CD4-positive, CD25-positive, alpha-beta regulatory T cell (primary cell): Measurements from ENCODE around the gene ATP6V0B. TPM values are rescaled to one million over a fixed set of nuclear protein-coding genes. Genes with fewer than 3 reads are reported as not detected.

Source experiments
- ATAC-seq, 2 donors: fragments of 150-1000 bp; cut with Tn5 transposase; one replicate each; pipeline ENCODE4 v1.10.0; 2021; ENCODE audit warnings: low read depth in 2 of 2, moderate number of reproducible peaks in 2 of 2, moderate library complexity in 1 of 2
- DNase-seq, 3 donors: peaks; one replicate each; pipeline versions ENCODE4 v3.0.0 to v3.0.0-alpha.2; 2012 to 2022; ENCODE audit warnings: mixed read lengths in 1 of 3
- H3K27ac ChIP-seq: one replicate; pipeline ENCODE4 v1.7.0; 2013; ENCODE audit warnings: mild to moderate bottlenecking, low read length; ENCODE audit not compliant: insufficient read depth, poor library complexity, severe bottlenecking
- H3K27me3 ChIP-seq: one replicate; pipeline ENCODE4 v1.7.0; 2013; ENCODE audit warnings: low read length; ENCODE audit not compliant: control insufficient read depth, insufficient read depth
- H3K36me3 ChIP-seq: one replicate; pipeline ENCODE4 v1.7.0; 2013; ENCODE audit warnings: mild to moderate bottlenecking, low read length, moderate library complexity; ENCODE audit not compliant: control insufficient read depth, insufficient read depth
- H3K4me1 ChIP-seq: 2 replicates; pipeline ENCODE4 v1.7.0; 2013; ENCODE audit warnings: mild to moderate bottlenecking, low read length; ENCODE audit not compliant: insufficient read depth, control insufficient read depth, poor library complexity, severe bottlenecking
- H3K4me3 ChIP-seq: one replicate; pipeline ENCODE4 v1.7.0; 2013; ENCODE audit warnings: low read depth, mild to moderate bottlenecking, low read length, moderate library complexity
- H3K9me3 ChIP-seq, 2 experiments: 1 replicate in 1 of 2; 2 replicates in 1 of 2; pipeline ENCODE4 v1.7.0; 2013; ENCODE audit warnings: low read length in 2 of 2, mild to moderate bottlenecking in 1 of 2, moderate library complexity in 1 of 2; ENCODE audit not compliant: control insufficient read depth in 2 of 2
- H3K27ac Mint-ChIP-seq, 3 donors: one replicate each; pipeline ENCODE4 v1.8.0; 2020 to 2022; ENCODE audit warnings: mild to moderate bottlenecking in 3 of 3, mixed read lengths in 3 of 3, moderate library complexity in 2 of 3
- H3K27me3 Mint-ChIP-seq: one replicate; pipeline ENCODE4 v1.8.0; 2022; ENCODE audit warnings: mild to moderate bottlenecking, mixed read lengths
- H3K36me3 Mint-ChIP-seq: one replicate; pipeline ENCODE4 v1.8.0; 2020; ENCODE audit warnings: mixed read lengths
- H3K4me1 Mint-ChIP-seq, 4 donors: one replicate each; pipeline ENCODE4 v1.8.0; 2020 to 2022; ENCODE audit warnings: mixed read lengths in 4 of 4, mild to moderate bottlenecking in 1 of 4
- H3K4me3 Mint-ChIP-seq, 4 donors: one replicate each; pipeline ENCODE4 v1.8.0; 2020 to 2022; ENCODE audit warnings: mild to moderate bottlenecking in 4 of 4, mixed read lengths in 4 of 4, moderate library complexity in 3 of 4
- H3K9me3 Mint-ChIP-seq, 7 donors: one replicate each; pipeline ENCODE4 v1.8.0; 2020 to 2022; ENCODE audit warnings: mixed read lengths in 7 of 7, mild to moderate bottlenecking in 3 of 7, moderate library complexity in 2 of 7
- polyA plus RNA-seq, 4 donors: library from polyadenylated mRNA; unstranded; fragments of 300-500 nt; fragmentation: Illumina TruSeq; gene quantifications; one replicate each; pipeline ENCODE4 v1.2.3, GENCODE V29; 2021
- total RNA-seq: library from RNA; stranded (reverse); gene quantifications from one replicate; pipeline ENCODE4 v1.2.3, GENCODE V29; 2022

ATP6V0B gene
- total and polyA plus RNA-seq, 5 donors from 2014 or later = 69.4 to 274 (median 231) TPM

DNA sequence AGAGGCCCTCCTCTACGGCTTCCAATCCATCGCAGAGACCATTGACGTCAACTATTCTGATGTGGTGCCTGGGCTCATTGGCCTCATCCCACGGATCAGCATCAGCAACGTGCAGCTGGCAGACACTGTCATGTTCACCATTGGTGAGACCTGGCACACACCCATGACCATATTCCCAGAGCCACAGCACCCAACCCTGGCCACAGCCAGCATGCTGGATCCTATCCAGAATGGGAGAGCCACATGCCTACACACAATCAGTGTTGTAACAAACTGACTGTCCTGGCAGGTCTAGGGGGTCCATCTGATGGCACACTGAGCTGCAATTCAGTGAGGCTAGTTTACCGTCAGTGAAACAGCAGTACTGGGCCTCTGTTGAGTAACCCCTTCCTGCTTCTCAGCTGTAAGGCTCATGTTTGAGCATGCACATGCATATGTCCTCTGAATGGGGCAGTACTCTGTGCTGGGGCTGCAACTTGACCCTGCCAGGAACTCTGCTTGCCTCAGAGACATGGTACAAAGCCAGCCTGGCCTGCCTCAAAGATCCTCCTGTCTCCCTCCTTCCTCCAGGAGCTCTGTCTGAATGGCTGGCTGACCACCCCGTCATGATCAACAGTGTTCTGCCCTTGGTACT is 17.2 kb upstream of the ATP6V0B start:
- peak overlapping the region in 1 of 4 donors; percentile 27 for H3K4me3 Mint-ChIP-seq
- no peaks in the 10 kb centered on the region for H3K27me3 ChIP-seq
- H3K27ac ChIP-seq = no peak overlapping the region
- peak overlapping the region in 1 of 3 donors; percentile 42 for H3K27ac Mint-ChIP-seq
- no peaks in the 10 kb centered on the region for H3K9me3 Mint-ChIP-seq
- no peaks in the 10 kb centered on the region for H3K4me1 ChIP-seq
- peaks cover 31% of the 10 kb centered on the region for H3K36me3 Mint-ChIP-seq
- no peaks in the 10 kb centered on the region for H3K9me3 ChIP-seq
- no peak for ATAC-seq
- DNase-seq = no peak
- H3K4me3 ChIP-seq = no peak overlapping the region
- peaks cover 27% of the 10 kb centered on the region for H3K36me3 ChIP-seq
- no peaks in the 10 kb centered on the region for H3K27me3 Mint-ChIP-seq
- H3K4me1 Mint-ChIP-seq = peaks cover 0 to 8% (median 2%) of the 10 kb centered on the region in 4 donors

DNA sequence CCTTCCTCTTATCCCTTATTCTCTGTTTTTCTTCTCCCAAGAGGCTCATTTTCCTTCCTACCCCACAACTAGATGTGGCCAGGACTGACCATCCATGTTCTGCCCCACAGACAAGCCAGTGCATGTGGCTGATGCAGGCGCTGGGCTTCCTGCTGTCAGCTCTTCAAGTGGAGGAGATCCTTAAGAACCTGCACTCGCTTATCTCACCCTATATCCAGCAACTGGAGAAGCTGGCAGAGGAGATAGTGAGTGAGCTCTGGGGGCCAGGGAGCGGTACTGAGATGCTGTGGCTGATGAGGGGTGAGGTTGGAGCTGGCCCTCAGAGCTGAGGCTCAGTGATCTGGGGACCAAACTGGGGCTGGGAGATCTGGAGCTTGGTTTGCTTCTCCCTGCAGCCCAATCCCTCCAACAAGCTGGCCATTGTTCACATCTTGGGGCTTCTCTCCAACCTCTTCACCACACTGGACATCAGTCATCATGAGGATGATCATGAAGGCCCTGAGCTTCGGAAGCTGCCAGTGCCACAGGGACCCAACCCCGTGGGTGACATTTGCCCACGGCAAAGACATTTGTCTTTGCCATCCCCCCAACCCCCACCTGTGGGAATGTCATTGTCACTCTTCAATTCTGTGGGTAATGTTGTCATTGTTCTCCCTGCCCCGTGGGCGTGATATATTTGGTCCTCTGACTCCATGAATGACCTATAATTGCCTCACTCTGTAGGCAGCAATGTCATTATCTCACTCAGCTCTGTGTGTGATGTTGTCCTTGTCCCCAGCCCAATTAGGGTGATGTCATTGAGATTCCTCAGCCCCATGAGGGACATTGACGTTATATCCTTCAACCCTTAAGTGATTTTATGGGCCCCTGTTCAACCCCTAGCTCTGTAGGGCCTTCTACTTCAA is 16.2 kb upstream of the ATP6V0B start:
- Histone ChIP-seq H3K36me3 (peaks cover 32% of the 10 kb centered on the region), H3K9me3 (no peaks in the 10 kb centered on the region), H3K4me3 (no peak overlapping the region), H3K27me3 (no peaks in the 10 kb centered on the region), H3K4me1 (no peaks in the 10 kb centered on the region), H3K27ac (no peak overlapping the region)
- ATAC-seq (no peak), DNase-seq (no peak)
- H3K36me3 Mint-ChIP-seq = peaks cover 32% of the 10 kb centered on the region
- H3K9me3 Mint-ChIP-seq = no peaks in the 10 kb centered on the region
- no peaks in the 10 kb centered on the region for H3K27me3 Mint-ChIP-seq
- H3K27ac Mint-ChIP-seq = no peak overlapping the region
- peak overlapping the region in 1 of 4 donors; percentile 27 for H3K4me3 Mint-ChIP-seq
- H3K4me1 Mint-ChIP-seq = peaks cover 0 to 8% (median 2%) of the 10 kb centered on the region in 4 donors

DNA sequence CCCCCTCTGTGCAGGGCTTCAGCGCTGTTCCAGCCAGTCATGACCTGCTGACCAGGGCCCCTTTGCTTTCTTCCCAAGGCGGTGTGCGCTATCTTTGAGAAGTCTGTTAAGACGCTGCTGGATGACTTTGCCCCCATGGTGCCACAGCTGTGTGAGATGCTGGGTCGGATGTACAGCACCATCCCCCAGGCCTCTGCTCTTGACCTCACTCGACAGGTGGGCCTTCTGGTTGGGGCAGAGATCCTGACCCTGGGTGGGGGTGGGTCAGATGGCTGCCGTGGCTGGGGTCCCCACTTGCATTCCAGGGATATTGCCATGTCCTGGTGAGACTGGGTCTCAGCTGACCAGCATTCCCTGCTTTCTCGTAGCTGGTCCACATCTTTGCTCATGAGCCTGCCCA is 14.0 kb upstream of the ATP6V0B start:
- H3K27me3 Mint-ChIP-seq = no peaks in the 10 kb centered on the region
- H3K4me3 Mint-ChIP-seq = no peak overlapping the region
- no peaks in the 10 kb centered on the region for H3K4me1 Mint-ChIP-seq
- Histone ChIP-seq H3K9me3 (no peaks in the 10 kb centered on the region), H3K36me3 (peaks cover 32% of the 10 kb centered on the region), H3K27ac (no peak overlapping the region), H3K4me1 (no peaks in the 10 kb centered on the region), H3K27me3 (no peaks in the 10 kb centered on the region), H3K4me3 (no peak overlapping the region)
- H3K36me3 Mint-ChIP-seq = peaks cover 32% of the 10 kb centered on the region
- ATAC-seq (no peak), DNase-seq (no peak)
- H3K27ac Mint-ChIP-seq = no peak overlapping the region
- H3K9me3 Mint-ChIP-seq = no peaks in the 10 kb centered on the region

DNA sequence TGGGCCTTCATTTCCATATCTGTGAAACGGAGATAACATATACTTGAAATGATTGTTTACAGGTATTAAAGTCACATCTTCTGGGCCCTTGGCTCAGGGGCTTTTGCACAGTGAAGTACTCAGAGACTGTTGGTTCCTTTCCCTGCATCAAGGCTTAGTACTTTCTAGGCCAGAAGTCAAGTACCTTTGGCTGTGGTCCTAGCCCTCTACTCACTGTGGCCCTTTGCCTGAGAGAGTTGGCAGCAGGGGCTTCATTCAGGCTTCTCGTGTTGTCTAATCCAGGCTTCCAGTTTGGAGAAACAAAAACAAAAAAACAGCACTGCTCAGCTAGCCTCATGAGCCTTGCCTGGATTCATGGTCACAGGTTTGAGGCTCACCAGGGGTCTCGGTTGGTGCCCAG is 13.1 kb upstream of the ATP6V0B start:
- Histone ChIP-seq H3K27ac (no peak overlapping the region), H3K27me3 (no peaks in the 10 kb centered on the region), H3K4me3 (no peak overlapping the region), H3K9me3 (no peaks in the 10 kb centered on the region), H3K4me1 (no peaks in the 10 kb centered on the region), H3K36me3 (peaks cover 30% of the 10 kb centered on the region)
- Mint-ChIP-seq H3K9me3 (no peaks in the 10 kb centered on the region), H3K36me3 (peaks cover 34% of the 10 kb centered on the region), H3K4me3 (no peak overlapping the region), H3K27me3 (no peaks in the 10 kb centered on the region), H3K4me1 (no peaks in the 10 kb centered on the region), H3K27ac (no peak overlapping the region)
- ATAC-seq (no peak), DNase-seq (no peak)

DNA sequence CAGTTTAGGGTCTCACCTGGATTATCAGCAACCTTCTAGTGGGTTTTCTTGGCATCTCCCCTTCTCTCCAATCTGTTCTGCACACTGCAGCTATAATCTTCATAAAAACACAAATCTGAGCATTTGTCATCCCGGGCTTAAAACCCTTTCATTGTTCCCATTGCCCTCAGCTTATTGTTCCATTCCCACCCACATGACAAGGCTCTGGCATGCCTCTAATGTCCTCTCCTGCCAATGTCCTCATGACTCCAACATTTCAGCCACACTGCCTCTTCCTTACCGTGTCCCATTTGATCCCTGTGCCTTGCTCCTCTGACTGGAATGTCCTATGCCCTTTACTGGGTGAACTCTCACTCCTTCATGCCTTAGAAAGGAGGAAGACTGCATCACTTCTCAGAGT is 12.4 kb upstream of the ATP6V0B start:
- DNase-seq (no peak), ATAC-seq (no peak)
- Histone ChIP-seq H3K27me3 (no peaks in the 10 kb centered on the region), H3K27ac (no peak overlapping the region), H3K4me3 (no peak overlapping the region), H3K9me3 (no peaks in the 10 kb centered on the region), H3K4me1 (no peaks in the 10 kb centered on the region), H3K36me3 (peaks cover 29% of the 10 kb centered on the region)
- no peak overlapping the region for H3K4me3 Mint-ChIP-seq
- H3K27me3 Mint-ChIP-seq = no peaks in the 10 kb centered on the region
- no peaks in the 10 kb centered on the region for H3K4me1 Mint-ChIP-seq
- H3K36me3 Mint-ChIP-seq = peaks cover 33% of the 10 kb centered on the region
- no peaks in the 10 kb centered on the region for H3K9me3 Mint-ChIP-seq
- peak overlapping the region in 1 of 3 donors; percentile 36 for H3K27ac Mint-ChIP-seq

DNA sequence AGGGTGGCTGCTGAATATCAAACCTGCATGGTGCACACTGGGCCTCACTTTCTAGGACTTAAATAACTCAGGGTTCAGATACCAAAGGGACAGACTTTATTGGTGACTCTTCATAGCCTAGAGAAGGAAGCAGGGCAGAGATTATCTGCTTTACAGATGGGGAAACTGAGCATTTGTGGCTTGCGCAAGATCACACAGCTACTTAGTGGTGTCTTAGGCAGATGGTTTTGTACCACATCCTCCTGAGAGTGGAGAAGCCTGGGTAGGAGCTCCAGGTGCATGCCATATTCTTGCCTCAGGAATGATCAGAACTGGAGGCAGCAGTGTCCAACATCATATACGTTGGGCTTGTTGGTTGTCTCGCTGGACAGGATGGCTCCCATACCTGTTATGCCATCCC is 11.8 kb upstream of the ATP6V0B start:
- Histone ChIP-seq H3K9me3 (no peaks in the 10 kb centered on the region), H3K36me3 (peaks cover 22% of the 10 kb centered on the region), H3K27me3 (no peaks in the 10 kb centered on the region), H3K27ac (no peak overlapping the region), H3K4me1 (no peaks in the 10 kb centered on the region), H3K4me3 (no peak overlapping the region)
- peak overlapping the region in 1 of 4 donors; percentile 55 for H3K4me3 Mint-ChIP-seq
- peaks cover 0 to 1% (median 0%) of the 10 kb centered on the region in 7 donors for H3K9me3 Mint-ChIP-seq
- no peak overlapping the region for H3K27ac Mint-ChIP-seq
- DNase-seq = no peak
- peaks cover 28% of the 10 kb centered on the region for H3K36me3 Mint-ChIP-seq
- ATAC-seq = no peak
- no peaks in the 10 kb centered on the region for H3K4me1 Mint-ChIP-seq
- no peaks in the 10 kb centered on the region for H3K27me3 Mint-ChIP-seq

DNA sequence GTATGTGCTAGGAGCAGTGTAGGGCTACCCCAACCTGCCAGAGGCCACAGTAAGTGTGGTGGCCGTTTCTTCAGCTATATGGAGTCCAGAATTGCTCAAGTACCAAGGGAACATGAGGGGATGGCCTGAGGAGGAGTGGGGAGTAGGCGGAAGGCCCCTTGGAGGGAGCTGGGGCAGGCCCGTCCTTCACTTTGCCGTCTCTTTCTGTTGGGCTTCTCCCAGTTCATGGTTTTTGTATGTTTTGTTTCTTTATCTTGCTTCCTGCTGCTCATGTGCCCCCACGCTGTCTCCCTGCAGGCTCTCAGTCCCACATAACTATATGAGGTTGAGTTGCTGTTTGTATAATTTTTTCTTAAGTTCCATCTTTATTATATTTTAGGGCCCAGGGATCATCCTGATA is 10.9 kb upstream of the ATP6V0B start:
- ATAC-seq = no peak
- DNase-seq = no peak
- no peak overlapping the region for H3K4me3 Mint-ChIP-seq

More for the DNA sequence above, 10.9 kb upstream of the ATP6V0B start:
- Histone ChIP-seq H3K4me3 (no peak overlapping the region), H3K36me3 (peaks cover 14% of the 10 kb centered on the region), H3K9me3 (no peaks in the 10 kb centered on the region), H3K27ac (no peak overlapping the region), H3K27me3 (no peaks in the 10 kb centered on the region), H3K4me1 (no peaks in the 10 kb centered on the region)
- peaks cover 0 to 1% (median 0%) of the 10 kb centered on the region in 7 donors for H3K9me3 Mint-ChIP-seq
- no peak overlapping the region for H3K27ac Mint-ChIP-seq
- H3K4me1 Mint-ChIP-seq = peaks cover 0 to 5% (median 0%) of the 10 kb centered on the region in 4 donors
- H3K36me3 Mint-ChIP-seq = peaks cover 20% of the 10 kb centered on the region
- H3K27me3 Mint-ChIP-seq = no peaks in the 10 kb centered on the region
